GM12891 (cell line): ENCODE measurements around the gene SLC22A12.

ENCODE experiments used
- PAX5 ChIP-seq: IDR thresholded peaks from 2 replicates; pipeline ENCODE4 v1.6.1; 2011; ENCODE audit warnings: low read length, moderate library complexity, mild to moderate bottlenecking; ENCODE audit not compliant: insufficient read depth, severe bottlenecking
- POLR2A ChIP-seq: IDR thresholded peaks from 2 replicates; pipeline ENCODE4 v1.6.1; 2011; ENCODE audit warnings: low read depth, low read length, control low read depth
- POLR2AphosphoS5 ChIP-seq: IDR thresholded peaks from 2 replicates; pipeline ENCODE4 v1.6.1; 2011; ENCODE audit warnings: low read depth, low read length, control low read depth
- POU2F2 ChIP-seq: IDR thresholded peaks from 2 replicates; pipeline ENCODE4 v1.6.1; 2011; ENCODE audit warnings: low read depth, mild to moderate bottlenecking, control low read depth, low read length, moderate library complexity
- SPI1 ChIP-seq: IDR thresholded peaks from 2 replicates; pipeline ENCODE4 v1.6.1; 2011; ENCODE audit warnings: low read depth, low read length, control low read depth
- TAF1 ChIP-seq: IDR thresholded peaks from 2 replicates; pipeline ENCODE4 v1.6.1; 2011; ENCODE audit warnings: low read depth, low read length, control low read depth

- TF ChIP-seq POLR2A: no peak
- TF ChIP-seq POLR2AphosphoS5: no peak
- TF ChIP-seq TAF1: no peak
- TF ChIP-seq SPI1: no peak
- TF ChIP-seq PAX5: no peak
- TF ChIP-seq POU2F2: no peak
These were observed 57.5 kb downstream of the SLC22A12 start for GRCh38 chr11:64648551-64648950.
